NCI-H1105 (cell line): ENCODE measurements around the gene ANKH.

ENCODE experiments used
- DNase-seq: peaks from one replicate; lab custom pipeline; 2025; lab: John Stamatoyannopoulos, UW

ANKH gene

GRCh38 chr5:14760548-14761002 is 111.0 kb downstream of the ANKH start:
- DNase-seq: no peak

- DNase-seq: no peak
These were observed 111.6 kb downstream of the ANKH start for GRCh38 chr5:14759744-14760547.

GRCh38 chr5:14757850-14758249 is 113.7 kb downstream of the ANKH start:
- DNase-seq: no peak

- DNase-seq: no peak
These were observed 115.1 kb downstream of the ANKH start for GRCh38 chr5:14756478-14756877.

GRCh38 chr5:14753947-14754346 is 117.6 kb downstream of the ANKH start:
- DNase-seq: no peak

- no peak for DNase-seq
These were observed 118.3 kb downstream of the ANKH start for GRCh38 chr5:14753292-14753691.

- no peak for DNase-seq
These were observed 119.0 kb downstream of the ANKH start for GRCh38 chr5:14752497-14753071.

- DNase-seq: no peak
These were observed 120.9 kb downstream of the ANKH start for GRCh38 chr5:14750712-14751111.

- no peak for DNase-seq
These were observed 121.9 kb downstream of the ANKH start for GRCh38 chr5:14749579-14750101.

GRCh38 chr5:14748180-14748900 is 123.2 kb downstream of the ANKH start:
- no peak for DNase-seq

- DNase-seq: no peak
These were observed 125.8 kb downstream of the ANKH start for GRCh38 chr5:14745753-14746152.

- no peak for DNase-seq
These were observed 126.4 kb downstream of the ANKH start for GRCh38 chr5:14745188-14745563.

- DNase-seq: no peak
These were observed 127.0 kb downstream of the ANKH start for GRCh38 chr5:14744296-14745187.

- DNase-seq: no peak
These were observed 127.8 kb downstream of the ANKH start for GRCh38 chr5:14743601-14744295.

GRCh38 chr5:14742498-14742897 is 129.1 kb downstream of the ANKH start:
- DNase-seq: no peak

GRCh38 chr5:14741801-14742440 is 129.7 kb downstream of the ANKH start:
- no peak for DNase-seq

GRCh38 chr5:14741131-14741530 is 130.4 kb downstream of the ANKH start:
- DNase-seq: no peak

GRCh38 chr5:14739981-14740380 is 131.6 kb downstream of the ANKH start:
- no peak for DNase-seq

GRCh38 chr5:14739538-14739937 is 132.0 kb downstream of the ANKH start:
- no peak for DNase-seq

GRCh38 chr5:14738050-14738449 is 133.5 kb downstream of the ANKH start:
- no peak for DNase-seq

GRCh38 chr5:14737291-14737690 is 134.3 kb downstream of the ANKH start:
- DNase-seq: no peak
